IPS-20b (cell line): ENCODE results near the gene VSIG8.

Experiments used
- H3K27ac ChIP-seq: one replicate; pipeline ENCODE4 v1.5.1; 2013; ENCODE audit warnings: low read length
- H3K27me3 ChIP-seq: 2 replicates; pipeline ENCODE4 v1.6.1; 2013; ENCODE audit warnings: mild to moderate bottlenecking, low read length, inconsistent platforms; ENCODE audit not compliant: insufficient read depth
- H3K36me3 ChIP-seq: 2 replicates; pipeline ENCODE4 v1.6.1; 2013; ENCODE audit warnings: low read depth, mild to moderate bottlenecking, inconsistent platforms, low read length, moderate library complexity; ENCODE audit not compliant: insufficient read depth
- H3K4me1 ChIP-seq: 2 replicates; pipeline ENCODE4 v1.6.1; 2013; ENCODE audit warnings: mild to moderate bottlenecking, control low read depth, inconsistent platforms, low read length, moderate library complexity; ENCODE audit not compliant: insufficient read depth
- H3K4me3 ChIP-seq: 2 replicates; pipeline ENCODE4 v1.5.1; 2013; ENCODE audit warnings: mild to moderate bottlenecking, low read length, inconsistent platforms
- H3K9ac ChIP-seq: 2 replicates; pipeline ENCODE4 v1.6.1; 2013; ENCODE audit warnings: low read depth, mild to moderate bottlenecking, inconsistent platforms, low read length, moderate library complexity
- H3K9me3 ChIP-seq: 2 replicates; pipeline ENCODE4 v1.6.1; 2013; ENCODE audit warnings: mild to moderate bottlenecking, low read depth, low read length, inconsistent platforms; ENCODE audit not compliant: insufficient read depth

Gene VSIG8

GRCh38 chr1:159881622-159882526 is 19.4 kb upstream of the VSIG8 start:
- Histone ChIP-seq H3K36me3 (no peaks in the 10 kb centered on the region), H3K27ac (no peak overlapping the region), H3K4me3 (no peak overlapping the region), H3K9me3 (no peaks in the 10 kb centered on the region), H3K27me3 (no peaks in the 10 kb centered on the region), H3K4me1 (no peaks in the 10 kb centered on the region), H3K9ac (no peak overlapping the region)

- no peaks in the 10 kb centered on the region for H3K9me3 ChIP-seq
- H3K4me3 ChIP-seq = no peak overlapping the region
- no peak overlapping the region for H3K9ac ChIP-seq
- no peak overlapping the region for H3K27ac ChIP-seq
- H3K4me1 ChIP-seq = no peaks in the 10 kb centered on the region
- H3K27me3 ChIP-seq = no peaks in the 10 kb centered on the region
- no peaks in the 10 kb centered on the region for H3K36me3 ChIP-seq
These were observed 18.0 kb upstream of the VSIG8 start for GRCh38 chr1:159880430-159880829.

GRCh38 chr1:159879977-159880376 is 17.5 kb upstream of the VSIG8 start:
- no peaks in the 10 kb centered on the region for H3K9me3 ChIP-seq
- no peaks in the 10 kb centered on the region for H3K27me3 ChIP-seq
- H3K4me3 ChIP-seq = no peak overlapping the region
- H3K9ac ChIP-seq = no peak overlapping the region
- no peaks in the 10 kb centered on the region for H3K36me3 ChIP-seq
- no peaks in the 10 kb centered on the region for H3K4me1 ChIP-seq
- no peak overlapping the region for H3K27ac ChIP-seq

- Histone ChIP-seq H3K36me3 (no peaks in the 10 kb centered on the region), H3K27ac (no peak overlapping the region), H3K9me3 (no peaks in the 10 kb centered on the region), H3K4me1 (no peaks in the 10 kb centered on the region), H3K4me3 (no peak overlapping the region), H3K9ac (no peak overlapping the region), H3K27me3 (no peaks in the 10 kb centered on the region)
These were observed 16.7 kb upstream of the VSIG8 start for GRCh38 chr1:159879136-159879535.

GRCh38 chr1:159877695-159878444 is 15.4 kb upstream of the VSIG8 start:
- Histone ChIP-seq H3K27me3 (no peaks in the 10 kb centered on the region), H3K4me3 (no peak overlapping the region), H3K9ac (no peak overlapping the region), H3K9me3 (no peaks in the 10 kb centered on the region), H3K36me3 (no peaks in the 10 kb centered on the region), H3K27ac (no peak overlapping the region), H3K4me1 (no peaks in the 10 kb centered on the region)

GRCh38 chr1:159873530-159874143 is 11.2 kb upstream of the VSIG8 start:
- Histone ChIP-seq H3K27me3 (0 out of 2 replicates have a peak, but pooled peaks cover 5% of the 10 kb centered on the region), H3K36me3 (no peaks in the 10 kb centered on the region), H3K9me3 (no peaks in the 10 kb centered on the region), H3K4me1 (no peaks in the 10 kb centered on the region), H3K4me3 (no peak overlapping the region), H3K9ac (no peak overlapping the region), H3K27ac (no peak overlapping the region)

GRCh38 chr1:159872891-159873290 is 10.4 kb upstream of the VSIG8 start:
- H3K27me3 ChIP-seq = 0 out of 2 replicates have a peak, but pooled peaks cover 5% of the 10 kb centered on the region
- no peaks in the 10 kb centered on the region for H3K36me3 ChIP-seq
- H3K4me1 ChIP-seq = no peaks in the 10 kb centered on the region
- no peak overlapping the region for H3K9ac ChIP-seq
- H3K27ac ChIP-seq = no peak overlapping the region
- H3K9me3 ChIP-seq = no peaks in the 10 kb centered on the region
- no peak overlapping the region for H3K4me3 ChIP-seq

- Histone ChIP-seq H3K4me1 (no peaks in the 10 kb centered on the region), H3K9ac (no peak overlapping the region), H3K4me3 (no peak overlapping the region), H3K9me3 (no peaks in the 10 kb centered on the region), H3K36me3 (no peaks in the 10 kb centered on the region), H3K27ac (no peak overlapping the region), H3K27me3 (0 out of 2 replicates have a peak, but pooled peaks cover 5% of the 10 kb centered on the region)
These were observed 8.2 kb upstream of the VSIG8 start for GRCh38 chr1:159870704-159871103.

- Histone ChIP-seq H3K4me1 (no peaks in the 10 kb centered on the region), H3K4me3 (no peak overlapping the region), H3K27me3 (0 out of 2 replicates have a peak, but pooled peaks cover 5% of the 10 kb centered on the region), H3K9me3 (no peaks in the 10 kb centered on the region), H3K9ac (no peak overlapping the region), H3K27ac (no peak overlapping the region), H3K36me3 (no peaks in the 10 kb centered on the region)
These were observed 7.2 kb upstream of the VSIG8 start for GRCh38 chr1:159869607-159870006.

GRCh38 chr1:159869173-159869572 is 6.7 kb upstream of the VSIG8 start:
- Histone ChIP-seq H3K27ac (no peak overlapping the region), H3K27me3 (0 out of 2 replicates have a peak, but pooled peaks cover 5% of the 10 kb centered on the region), H3K4me3 (no peak overlapping the region), H3K36me3 (no peaks in the 10 kb centered on the region), H3K4me1 (no peaks in the 10 kb centered on the region), H3K9ac (no peak overlapping the region), H3K9me3 (no peaks in the 10 kb centered on the region)

GRCh38 chr1:159868766-159869165 is 6.3 kb upstream of the VSIG8 start:
- no peak overlapping the region for H3K27ac ChIP-seq
- H3K27me3 ChIP-seq = 0 out of 2 replicates have a peak, but pooled peaks cover 5% of the 10 kb centered on the region
- H3K4me1 ChIP-seq = no peaks in the 10 kb centered on the region

More at GRCh38 chr1:159868766-159869165, 6.3 kb upstream of the VSIG8 start:
- Histone ChIP-seq H3K4me3 (no peak overlapping the region), H3K9ac (no peak overlapping the region), H3K9me3 (no peaks in the 10 kb centered on the region), H3K36me3 (no peaks in the 10 kb centered on the region)
